HEK293 (cell line): Measurements from ENCODE around the gene TLE1.

Experiments
- BCL6B ChIP-seq: fragments of 450-650 bp; formaldehyde crosslinking; IDR thresholded peaks from 2 replicates; pipeline ENCODE4 v1.5.1; 2017; ENCODE audit warnings: missing biosample characterization, missing genetic modification characterization
- HOXC10 ChIP-seq: sonication (generic); formaldehyde crosslinking; IDR thresholded peaks from 2 replicates; pipeline ENCODE4 v1.8.1; 2023; ENCODE audit warnings: mild to moderate bottlenecking, missing genetic modification reagents
- KLF1 ChIP-seq: fragments of 450-650 bp; formaldehyde crosslinking; IDR thresholded peaks from 2 replicates; pipeline ENCODE4 v1.5.1; 2016; ENCODE audit warnings: missing biosample characterization, missing genetic modification characterization
- KLF9 ChIP-seq: fragments of 450-650 bp; formaldehyde crosslinking; IDR thresholded peaks from 2 replicates; pipeline ENCODE4 v1.5.1; 2016; ENCODE audit warnings: missing biosample characterization, missing genetic modification characterization, low read depth
- PBX3 ChIP-seq: sonication (generic); formaldehyde crosslinking; IDR thresholded peaks from 2 replicates; pipeline ENCODE4 v1.8.1; 2022; ENCODE audit warnings: mild to moderate bottlenecking, moderate library complexity, missing genetic modification reagents
- SETDB1 ChIP-seq: IDR thresholded peaks from one replicate; pipeline ENCODE4 v1.6.1; 2017; ENCODE audit warnings: mild to moderate bottlenecking, low read length, moderate library complexity, mixed read lengths; ENCODE audit not compliant: insufficient read length
- SP3 ChIP-seq: fragments of 450-650 bp; formaldehyde crosslinking; IDR thresholded peaks from 2 replicates; pipeline ENCODE4 v1.5.1; 2016; ENCODE audit warnings: missing biosample characterization, missing genetic modification characterization
- TCF7L2 ChIP-seq: IDR thresholded peaks from 2 replicates; pipeline ENCODE4 v1.6.1; 2011; ENCODE audit warnings: low read depth, mild to moderate bottlenecking, inconsistent platforms, low read length, moderate library complexity, borderline replicate concordance
- ZBTB10 ChIP-seq: fragments of 450-650 bp; formaldehyde crosslinking; IDR thresholded peaks from 2 replicates; pipeline ENCODE4 v1.5.1; 2016; ENCODE audit warnings: missing biosample characterization, missing genetic modification characterization
- ZFP3 ChIP-seq: fragments of 450-650 bp; formaldehyde crosslinking; IDR thresholded peaks from 2 replicates; pipeline ENCODE4 v1.5.1; 2016; ENCODE audit warnings: low read depth, missing biosample characterization, missing genetic modification characterization
- ZFP41 ChIP-seq: fragments of 450-650 bp; formaldehyde crosslinking; IDR thresholded peaks from 2 replicates; pipeline ENCODE4 v1.5.1; 2016; ENCODE audit warnings: missing biosample characterization, missing genetic modification characterization, borderline replicate concordance
- ZNF112 ChIP-seq: fragments of 450-650 bp; formaldehyde crosslinking; IDR thresholded peaks from 2 replicates; pipeline ENCODE4 v1.5.0; 2017; ENCODE audit warnings: missing biosample characterization, missing genetic modification characterization
- ZNF239 ChIP-seq: fragments of 450-650 bp; formaldehyde crosslinking; IDR thresholded peaks from 2 replicates; pipeline ENCODE4 v1.5.1; 2016; ENCODE audit warnings: missing biosample characterization, missing genetic modification characterization
- ZNF248 ChIP-seq: fragments of 450-650 bp; formaldehyde crosslinking; IDR thresholded peaks from 2 replicates; pipeline ENCODE4 v1.5.1; 2017; ENCODE audit warnings: missing biosample characterization, missing genetic modification characterization
- ZNF302 ChIP-seq: fragments of 450-650 bp; formaldehyde crosslinking; IDR thresholded peaks from 2 replicates; pipeline ENCODE4 v1.5.1; 2016; ENCODE audit warnings: missing biosample characterization, missing genetic modification characterization, low read depth
- ZNF37A ChIP-seq: fragments of 450-650 bp; IDR thresholded peaks from 2 replicates; pipeline ENCODE4 v1.5.1; 2018; ENCODE audit warnings: missing biosample characterization, missing genetic modification characterization
- ZNF404 ChIP-seq: fragments of 450-650 bp; formaldehyde crosslinking; IDR thresholded peaks from 2 replicates; pipeline ENCODE4 v1.5.1; 2017; ENCODE audit warnings: missing biosample characterization, missing genetic modification characterization
- ZNF501 ChIP-seq: fragments of 450-650 bp; formaldehyde crosslinking; IDR thresholded peaks from 2 replicates; pipeline ENCODE4 v1.5.1; 2016; ENCODE audit warnings: missing biosample characterization, missing genetic modification characterization
- ZNF518A ChIP-seq: fragments of 450-650 bp; formaldehyde crosslinking; conservative IDR thresholded peaks from 2 replicates; pipeline ENCODE4 v1.5.1; 2016; ENCODE audit warnings: low read depth, missing biosample characterization, missing genetic modification characterization
- ZNF561 ChIP-seq: fragments of 450-650 bp; IDR thresholded peaks from 2 replicates; pipeline ENCODE4 v1.5.1; 2018; ENCODE audit warnings: missing biosample characterization, missing genetic modification characterization, borderline replicate concordance
- ZNF600 ChIP-seq: fragments of 450-650 bp; formaldehyde crosslinking; IDR thresholded peaks from 2 replicates; pipeline ENCODE4 v1.5.1; 2016; ENCODE audit warnings: missing biosample characterization, missing genetic modification characterization
- ZNF624 ChIP-seq: fragments of 450-650 bp; formaldehyde crosslinking; IDR thresholded peaks from 2 replicates; pipeline ENCODE4 v1.5.1; 2017; ENCODE audit warnings: missing biosample characterization, missing genetic modification characterization
- ZNF664 ChIP-seq: fragments of 450-650 bp; formaldehyde crosslinking; IDR thresholded peaks from 2 replicates; pipeline ENCODE4 v1.5.1; 2016; ENCODE audit warnings: missing biosample characterization, missing genetic modification characterization
- ZNF670 ChIP-seq: fragments of 450-650 bp; formaldehyde crosslinking; IDR thresholded peaks from 2 replicates; pipeline ENCODE4 v1.5.1; 2016; ENCODE audit warnings: missing biosample characterization, missing genetic modification characterization, low read depth
- ZNF792 ChIP-seq: fragments of 450-650 bp; formaldehyde crosslinking; IDR thresholded peaks from 2 replicates; pipeline ENCODE4 v1.5.1; 2016; ENCODE audit warnings: missing biosample characterization, missing genetic modification characterization
- ZXDB ChIP-seq: fragments of 450-650 bp; formaldehyde crosslinking; IDR thresholded peaks from 2 replicates; pipeline ENCODE4 v1.5.1; 2016; ENCODE audit warnings: missing biosample characterization, missing genetic modification characterization
- TF ChIP-seq, protein P1 (sequence below): fragments of 450-650 bp; formaldehyde crosslinking; IDR thresholded peaks from 2 replicates; pipeline ENCODE4 v1.5.1; 2017; ENCODE audit warnings: missing biosample characterization, missing genetic modification characterization
- TF ChIP-seq, protein P2 (sequence below): fragments of 450-650 bp; formaldehyde crosslinking; IDR thresholded peaks from 2 replicates; pipeline ENCODE4 v1.5.1; 2016; ENCODE audit warnings: missing biosample characterization, missing genetic modification characterization

TLE1 gene

GRCh38 chr9:81661339-81661738 lies 28.0 kb downstream of the TLE1 start (continued):
- TF ChIP-seq, protein P1, sequence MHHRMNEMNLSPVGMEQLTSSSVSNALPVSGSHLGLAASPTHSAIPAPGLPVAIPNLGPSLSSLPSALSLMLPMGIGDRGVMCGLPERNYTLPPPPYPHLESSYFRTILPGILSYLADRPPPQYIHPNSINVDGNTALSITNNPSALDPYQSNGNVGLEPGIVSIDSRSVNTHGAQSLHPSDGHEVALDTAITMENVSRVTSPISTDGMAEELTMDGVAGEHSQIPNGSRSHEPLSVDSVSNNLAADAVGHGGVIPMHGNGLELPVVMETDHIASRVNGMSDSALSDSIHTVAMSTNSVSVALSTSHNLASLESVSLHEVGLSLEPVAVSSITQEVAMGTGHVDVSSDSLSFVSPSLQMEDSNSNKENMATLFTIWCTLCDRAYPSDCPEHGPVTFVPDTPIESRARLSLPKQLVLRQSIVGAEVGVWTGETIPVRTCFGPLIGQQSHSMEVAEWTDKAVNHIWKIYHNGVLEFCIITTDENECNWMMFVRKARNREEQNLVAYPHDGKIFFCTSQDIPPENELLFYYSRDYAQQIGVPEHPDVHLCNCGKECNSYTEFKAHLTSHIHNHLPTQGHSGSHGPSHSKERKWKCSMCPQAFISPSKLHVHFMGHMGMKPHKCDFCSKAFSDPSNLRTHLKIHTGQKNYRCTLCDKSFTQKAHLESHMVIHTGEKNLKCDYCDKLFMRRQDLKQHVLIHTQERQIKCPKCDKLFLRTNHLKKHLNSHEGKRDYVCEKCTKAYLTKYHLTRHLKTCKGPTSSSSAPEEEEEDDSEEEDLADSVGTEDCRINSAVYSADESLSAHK (tag by site-specific recombination) = peak; percentile 35; the same call in 1 of the 2 replicates
- TF ChIP-seq ZNF404 (tag by site-specific recombination) (no peak), ZNF248 (tag by site-specific recombination) (no peak), HOXC10 (CRISPR knock-in tag) (no peak), ZNF37A (no peak), ZNF664 (no peak), ZNF624 (no peak), ZXDB (peak; percentile 46; the same call in 1 of the 2 replicates), PBX3 (CRISPR knock-in tag) (no peak), ZNF239 (tag by site-specific recombination) (no peak), KLF9 (tag by site-specific recombination) (no peak), ZNF561 (tag by site-specific recombination) (0 out of 2 replicates have a peak, but pooled peaks have one; percentile 41), ZNF518A (no peak), ZFP3 (tag by site-specific recombination) (no peak), ZBTB10 (tag by site-specific recombination) (no peak), TCF7L2 (no peak), BCL6B (tag by site-specific recombination) (no peak), ZNF792 (no peak), KLF1 (tag by site-specific recombination) (no peak), ZNF670 (tag by site-specific recombination) (no peak), ZNF112 (no peak), ZNF501 (no peak), SP3 (tag by site-specific recombination) (no peak), ZNF302 (tag by site-specific recombination) (no peak), SETDB1 (no peak), ZNF600 (no peak), ZFP41 (no peak)
- TF ChIP-seq, protein P2, sequence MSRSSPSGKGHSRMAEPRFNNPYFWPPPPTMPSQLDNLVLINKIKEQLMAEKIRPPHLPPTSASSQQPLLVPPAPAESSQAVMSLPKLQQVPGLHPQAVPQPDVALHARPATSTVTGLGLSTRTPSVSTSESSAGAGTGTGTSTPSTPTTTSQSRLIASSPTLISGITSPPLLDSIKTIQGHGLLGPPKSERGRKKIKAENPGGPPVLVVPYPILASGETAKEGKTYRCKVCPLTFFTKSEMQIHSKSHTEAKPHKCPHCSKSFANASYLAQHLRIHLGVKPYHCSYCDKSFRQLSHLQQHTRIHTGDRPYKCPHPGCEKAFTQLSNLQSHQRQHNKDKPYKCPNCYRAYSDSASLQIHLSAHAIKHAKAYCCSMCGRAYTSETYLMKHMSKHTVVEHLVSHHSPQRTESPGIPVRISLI (tag by site-specific recombination) = no peak
